ENCODE results near the gene CX3CL1. TPM values are rescaled to one million over a fixed set of nuclear protein-coding genes. Genes with fewer than 3 reads are reported as not detected.
"Not testable (repeated sequence)": the region's sequence is repeated elsewhere in the genome, so short reads cannot be mapped to it uniquely, and the experiment has no call there.

CX3CL1 gene
- total RNA-seq, 3 donors from 2014 or later, result 6.2 to 164 (median 58.0) TPM

DNA sequence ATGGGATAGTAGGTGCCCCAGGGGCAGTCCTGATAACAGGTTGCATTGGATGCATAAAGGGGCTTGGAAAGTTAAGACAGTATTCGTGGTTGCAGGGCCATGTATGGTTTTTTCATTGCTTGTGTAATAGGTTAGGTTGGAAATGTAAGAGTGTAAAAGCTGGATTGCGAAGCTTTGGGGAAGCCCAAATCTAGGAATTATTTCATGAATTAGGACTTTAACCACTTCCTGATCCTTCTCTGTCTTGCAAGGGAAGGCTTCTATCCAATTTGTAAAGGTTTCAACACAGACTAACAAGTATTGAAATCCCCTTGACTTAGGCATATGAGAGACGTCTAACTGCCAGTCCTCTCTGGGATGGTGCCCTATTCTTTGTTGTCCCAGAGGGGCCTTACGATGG is 24.5 kb downstream of the CX3CL1 start:
- peaks cover 0 to 7% of the 10 kb centered on the region in 2 donors for H3K4me1 ChIP-seq
- H3K4me3 ChIP-seq, result no peak overlapping the region
- no peaks in the 10 kb centered on the region for H3K27me3 ChIP-seq
- DNase-seq (ENCODE audit: low spot score in 2 of 2), result no peak
- no peaks in the 10 kb centered on the region for H3K9me3 ChIP-seq
- intact Hi-C loops (cut with DNase I; ENCODE audit: low total_unique reads), result no loop called here
- no peak overlapping the region for H3K27ac ChIP-seq
- TF ChIP-seq POLR2AphosphoS5 (IDR thresholded peaks at IDR 0.05) (no peak), POLR2A (IDR thresholded peaks at IDR 0.05) (no peak)
- TF ChIP-seq, protein P1, sequence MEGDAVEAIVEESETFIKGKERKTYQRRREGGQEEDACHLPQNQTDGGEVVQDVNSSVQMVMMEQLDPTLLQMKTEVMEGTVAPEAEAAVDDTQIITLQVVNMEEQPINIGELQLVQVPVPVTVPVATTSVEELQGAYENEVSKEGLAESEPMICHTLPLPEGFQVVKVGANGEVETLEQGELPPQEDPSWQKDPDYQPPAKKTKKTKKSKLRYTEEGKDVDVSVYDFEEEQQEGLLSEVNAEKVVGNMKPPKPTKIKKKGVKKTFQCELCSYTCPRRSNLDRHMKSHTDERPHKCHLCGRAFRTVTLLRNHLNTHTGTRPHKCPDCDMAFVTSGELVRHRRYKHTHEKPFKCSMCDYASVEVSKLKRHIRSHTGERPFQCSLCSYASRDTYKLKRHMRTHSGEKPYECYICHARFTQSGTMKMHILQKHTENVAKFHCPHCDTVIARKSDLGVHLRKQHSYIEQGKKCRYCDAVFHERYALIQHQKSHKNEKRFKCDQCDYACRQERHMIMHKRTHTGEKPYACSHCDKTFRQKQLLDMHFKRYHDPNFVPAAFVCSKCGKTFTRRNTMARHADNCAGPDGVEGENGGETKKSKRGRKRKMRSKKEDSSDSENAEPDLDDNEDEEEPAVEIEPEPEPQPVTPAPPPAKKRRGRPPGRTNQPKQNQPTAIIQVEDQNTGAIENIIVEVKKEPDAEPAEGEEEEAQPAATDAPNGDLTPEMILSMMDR (IDR thresholded peaks at IDR 0.05), result no peak
- no peaks in the 10 kb centered on the region for H3K36me3 ChIP-seq

- intact Hi-C loops (cut with DNase I; ENCODE audit: low total_unique reads); H3K27me3 ChIP-seq; DNase-seq (ENCODE audit: low spot score in 2 of 2); H3K27ac ChIP-seq; H3K4me3 ChIP-seq; H3K4me1 ChIP-seq; H3K9me3 ChIP-seq; H3K36me3 ChIP-seq: not testable (repeated sequence)
Measured at GRCh38 chr16:57397493-57397892, 25.2 kb downstream of the CX3CL1 start.

DNA sequence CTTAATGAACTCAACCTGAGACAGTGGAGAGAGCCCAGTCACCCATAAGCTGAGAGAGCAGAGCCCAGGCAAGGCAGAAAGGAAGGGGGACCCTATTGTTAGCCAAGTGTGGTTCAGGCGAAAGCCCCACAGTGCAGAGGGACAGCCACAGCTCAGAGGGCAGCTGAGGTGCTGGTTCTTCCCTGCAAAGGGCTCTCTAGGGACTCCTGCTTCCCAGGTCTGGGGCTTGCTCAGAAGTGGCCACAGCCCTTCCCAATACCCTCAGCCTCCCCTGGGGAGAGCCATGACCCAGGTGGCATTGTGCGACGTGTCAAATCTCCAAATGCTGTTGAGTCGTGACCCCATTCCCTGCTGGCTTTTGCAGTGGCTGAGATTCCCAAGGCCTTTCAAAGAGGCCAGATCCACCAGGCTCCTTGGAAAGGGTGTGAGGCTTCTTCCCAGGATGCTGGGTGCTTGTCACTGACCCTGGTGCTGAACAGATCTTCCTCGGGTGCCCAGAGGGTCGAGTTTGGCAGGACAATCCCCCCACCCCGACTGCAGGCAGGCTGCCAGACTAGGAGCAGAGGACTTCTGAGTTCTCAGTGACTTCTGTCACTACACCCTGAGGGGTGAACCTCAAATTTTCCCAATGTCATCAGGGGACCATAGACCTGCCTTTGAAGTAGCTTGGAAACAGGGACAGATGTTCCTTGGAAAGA is 29.8 kb downstream of the CX3CL1 start:
- Histone ChIP-seq H3K4me1 (no peaks in the 10 kb centered on the region), H3K4me3 (no peak overlapping the region), H3K27me3 (no peaks in the 10 kb centered on the region), H3K27ac (no peak overlapping the region), H3K9me3 (no peaks in the 10 kb centered on the region), H3K36me3 (no peaks in the 10 kb centered on the region)
- no peak for TF ChIP-seq POLR2A (IDR thresholded peaks at IDR 0.05)
- TF ChIP-seq, protein P1 (IDR thresholded peaks at IDR 0.05), result no peak
- no peak for TF ChIP-seq POLR2AphosphoS5 (IDR thresholded peaks at IDR 0.05)
- no peak for DNase-seq (ENCODE audit: low spot score in 2 of 2)
- intact Hi-C loops (cut with DNase I; ENCODE audit: low total_unique reads), result no loop called here

DNA sequence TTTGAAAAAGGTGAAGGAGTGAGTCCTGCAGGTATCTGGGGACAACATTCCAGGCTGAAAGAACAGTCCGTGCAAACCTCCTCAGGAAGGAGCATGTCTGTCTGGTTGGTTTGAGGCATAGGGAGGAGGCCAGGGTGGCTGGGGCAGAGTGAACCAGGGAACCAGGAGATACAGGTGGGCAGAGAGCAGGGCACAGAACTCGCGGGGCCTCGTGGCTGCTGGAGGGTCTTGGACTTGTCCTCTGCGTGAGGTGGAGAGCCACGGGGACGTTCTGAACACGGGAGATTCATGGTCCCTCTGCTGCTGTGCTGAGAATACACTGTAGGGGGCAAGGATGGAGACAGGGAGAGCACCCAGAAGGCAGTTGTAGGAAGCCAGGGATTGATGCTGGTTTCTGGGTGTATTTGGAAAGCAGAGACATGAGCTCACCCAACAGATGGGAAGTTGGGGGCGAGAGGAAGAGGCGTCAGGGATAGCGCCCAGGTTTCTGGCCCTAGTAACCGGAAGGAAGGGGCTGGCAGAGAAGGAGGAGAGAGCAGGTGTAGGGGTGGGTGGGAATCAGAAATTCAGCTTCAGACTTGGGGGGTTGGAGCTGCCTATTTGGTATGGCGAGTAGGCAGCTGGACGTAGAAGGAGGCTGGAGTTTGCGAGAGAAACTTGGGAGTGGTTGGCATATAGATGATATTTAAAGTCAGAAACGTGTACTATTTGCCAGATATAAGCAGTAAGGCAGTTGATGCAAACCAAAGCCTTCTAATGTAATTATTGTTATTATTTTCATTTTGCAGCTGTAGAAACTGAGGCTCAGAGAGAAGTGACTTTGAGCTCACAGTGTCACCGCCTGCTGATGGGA is 31.9 kb downstream of the CX3CL1 start, which contains the start of gene CCL17:
TSS of gene CCL17 (plus strand) at position 803 of the 853 bp plus-strand sequence. CDS start 9,166 bp downstream, outside the sequence.
- TF ChIP-seq POLR2A (IDR thresholded peaks at IDR 0.05), result no peak
- TF ChIP-seq POLR2AphosphoS5 (IDR thresholded peaks at IDR 0.05), result no peak
- DNase-seq (ENCODE audit: low spot score in 2 of 2), result no peak

DNA sequence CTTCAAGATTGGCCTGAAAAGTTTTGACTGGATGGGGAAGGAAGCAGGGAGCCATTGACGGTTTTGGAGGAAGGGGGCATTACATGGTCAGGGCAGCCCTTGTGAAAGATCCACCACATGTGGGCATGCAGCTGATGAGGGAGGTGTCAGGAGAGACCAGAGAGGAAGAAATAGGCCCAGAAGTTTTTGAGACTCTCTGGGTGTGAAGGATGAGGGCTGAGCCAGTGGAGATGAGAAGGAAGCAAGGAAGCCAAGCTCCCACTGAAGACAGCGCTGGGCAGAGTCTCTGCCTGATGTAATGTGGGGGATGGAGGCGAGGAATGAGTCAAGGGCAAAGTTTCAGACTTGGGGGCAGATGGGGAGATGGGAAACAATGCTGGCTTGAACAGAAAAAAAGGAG is 32.8 kb downstream of the CX3CL1 start:
- Histone ChIP-seq H3K36me3 (no peaks in the 10 kb centered on the region), H3K9me3 (no peaks in the 10 kb centered on the region), H3K4me1 (no peaks in the 10 kb centered on the region), H3K27me3 (no peaks in the 10 kb centered on the region), H3K4me3 (no peak overlapping the region), H3K27ac (no peak overlapping the region)
- intact Hi-C loops (cut with DNase I; ENCODE audit: low total_unique reads), result no loop called here
- TF ChIP-seq POLR2AphosphoS5 (IDR thresholded peaks at IDR 0.05) (no peak), POLR2A (IDR thresholded peaks at IDR 0.05) (no peak)
- TF ChIP-seq, protein P1 (IDR thresholded peaks at IDR 0.05), result no peak
- DNase-seq (ENCODE audit: low spot score in 2 of 2), result no peak

More for the DNA sequence above, 31.9 kb downstream of the CX3CL1 start, which contains the start of gene CCL17:
- Histone ChIP-seq H3K4me1 (no peaks in the 10 kb centered on the region), H3K36me3 (no peaks in the 10 kb centered on the region), H3K27ac (no peak within 1 kb of the TSS), H3K4me3 (no peak within 1 kb of the TSS), H3K9me3 (no peaks in the 10 kb centered on the region), H3K27me3 (no peaks in the 10 kb centered on the region)
- intact Hi-C loops (cut with DNase I; ENCODE audit: low total_unique reads), result no loop called here

- no peaks in the 10 kb centered on the region for H3K9me3 ChIP-seq
- no peaks in the 10 kb centered on the region for H3K4me1 ChIP-seq
- TF ChIP-seq POLR2AphosphoS5 (IDR thresholded peaks at IDR 0.05) (no peak), POLR2A (IDR thresholded peaks at IDR 0.05) (no peak)
- TF ChIP-seq, protein P1 (IDR thresholded peaks at IDR 0.05), result no peak
- no peak for DNase-seq (ENCODE audit: low spot score in 2 of 2)
- H3K4me3 ChIP-seq, result no peak overlapping the region
- H3K27me3 ChIP-seq, result no peaks in the 10 kb centered on the region
- no peaks in the 10 kb centered on the region for H3K36me3 ChIP-seq
- no peak overlapping the region for H3K27ac ChIP-seq
- intact Hi-C loops (cut with DNase I; ENCODE audit: low total_unique reads), result no loop called here
Measured at GRCh38 chr16:57406881-57407280, 34.6 kb downstream of the CX3CL1 start.

Data from breast epithelium (tissue), 4 donors.